ENCODE data around the gene LTBP1.

DNA sequence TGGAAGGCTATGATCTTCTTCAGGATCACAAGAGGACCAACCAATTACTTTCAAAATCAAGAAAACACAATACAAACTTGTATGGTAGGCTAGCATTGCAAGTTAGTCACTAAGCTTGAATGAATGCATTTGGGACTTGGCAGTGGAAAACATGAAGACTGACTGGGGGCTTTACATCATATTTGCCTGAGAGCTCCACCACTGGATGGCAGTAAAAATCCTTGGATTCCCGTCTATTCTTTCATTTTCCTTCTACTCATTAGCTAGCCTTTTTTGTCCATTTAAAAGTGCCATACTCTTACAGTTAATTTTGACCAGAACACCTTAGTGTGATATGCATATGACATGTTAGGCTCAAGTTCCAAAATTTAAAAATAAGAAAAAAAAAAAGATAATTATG, 466.2 kb downstream of the LTBP1 start:
- TF ChIP-seq, protein P1, sequence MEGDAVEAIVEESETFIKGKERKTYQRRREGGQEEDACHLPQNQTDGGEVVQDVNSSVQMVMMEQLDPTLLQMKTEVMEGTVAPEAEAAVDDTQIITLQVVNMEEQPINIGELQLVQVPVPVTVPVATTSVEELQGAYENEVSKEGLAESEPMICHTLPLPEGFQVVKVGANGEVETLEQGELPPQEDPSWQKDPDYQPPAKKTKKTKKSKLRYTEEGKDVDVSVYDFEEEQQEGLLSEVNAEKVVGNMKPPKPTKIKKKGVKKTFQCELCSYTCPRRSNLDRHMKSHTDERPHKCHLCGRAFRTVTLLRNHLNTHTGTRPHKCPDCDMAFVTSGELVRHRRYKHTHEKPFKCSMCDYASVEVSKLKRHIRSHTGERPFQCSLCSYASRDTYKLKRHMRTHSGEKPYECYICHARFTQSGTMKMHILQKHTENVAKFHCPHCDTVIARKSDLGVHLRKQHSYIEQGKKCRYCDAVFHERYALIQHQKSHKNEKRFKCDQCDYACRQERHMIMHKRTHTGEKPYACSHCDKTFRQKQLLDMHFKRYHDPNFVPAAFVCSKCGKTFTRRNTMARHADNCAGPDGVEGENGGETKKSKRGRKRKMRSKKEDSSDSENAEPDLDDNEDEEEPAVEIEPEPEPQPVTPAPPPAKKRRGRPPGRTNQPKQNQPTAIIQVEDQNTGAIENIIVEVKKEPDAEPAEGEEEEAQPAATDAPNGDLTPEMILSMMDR (conservative IDR thresholded peaks at IDR 0.05) = peak; percentile 35; the same call in 1 of the 2 replicates
- no peak for TF ChIP-seq EZH2 (IDR thresholded peaks at IDR 0.05; ENCODE audit: low read depth)
